ENCODE results near the gene UXT. TPM values are rescaled to one million over a fixed set of nuclear protein-coding genes. Genes with fewer than 3 reads are reported as not detected.

The UXT gene
- polyA plus RNA-seq, 3 donors, result 134 to 213 (median 174) TPM

- Mint-ChIP-seq H3K27ac (peak overlapping the region in 1 of 7 donors; percentile 85), H3K36me3 (peaks cover 13 to 19% of the 10 kb centered on the region in 2 donors), H3K9me3 (peaks cover 0 to 4% (median 0%) of the 10 kb centered on the region in 7 donors), H3K4me3 (peak overlapping the region; percentile 16 to 64), H3K4me1 (peaks cover 47% of the 10 kb centered on the region), H3K27me3 (ENCODE audit: low read depth in 3 of 3) (peaks cover 0 to 4% (median 0%) of the 10 kb centered on the region in 3 donors)
- peak overlapping the region; percentile 74 for H3K9ac ChIP-seq (ENCODE audit: insufficient read depth, low read length, poor library complexity, severe bottlenecking)
- WGBS (ENCODE audit: insufficient coverage), result 0% methylated on average over 1 of the region's 4 CpGs
- peak; percentile 81 to 91 (median 84) for DNase-seq
- peaks cover 7% of the 10 kb centered on the region for H4K20me1 ChIP-seq (ENCODE audit: insufficient read depth, low read length)
- no peaks in the 10 kb centered on the region for H3K9me3 ChIP-seq (replicated peaks in 1 of 2; ENCODE audit: control insufficient read depth in 1 of 2, insufficient read depth in 1 of 2, low read length in 2 of 2)
- TF ChIP-seq CTCF (IDR thresholded peaks at IDR 0.05), result no peak
- peaks cover 6 to 7% of the 10 kb centered on the region in 2 donors for H3K36me3 ChIP-seq (replicated peaks in 1 of 2; ENCODE audit: control insufficient read depth in 1 of 2, insufficient read depth in 2 of 2, low read length in 2 of 2)
- H3K27me3 ChIP-seq (ENCODE audit: control insufficient read depth in 2 of 2, insufficient read depth in 2 of 2, low read length in 2 of 2), result no peaks in the 10 kb centered on the region
- intact Hi-C loops (cut with micrococcal nuclease), result loop anchor here (5.0 kb wide), 2 partner anchors 50 to 55 kb away; partner anchors contain the start of gene TIMP1 (in 1 of the 2)
- H3K27ac ChIP-seq (ENCODE audit: low read depth in 1 of 2, low read length in 2 of 2), result peak overlapping the region; percentile 91 to 96
- H3K79me2 ChIP-seq (ENCODE audit: insufficient read depth, low read length), result peaks cover 35% of the 10 kb centered on the region
- no peak overlapping the region for H2AFZ ChIP-seq (ENCODE audit: insufficient read depth, low read depth, low read length, poor library complexity, severe bottlenecking)
- H3K4me1 ChIP-seq (ENCODE audit: control insufficient read depth in 1 of 2, insufficient read depth in 2 of 2, low read length in 2 of 2), result peaks cover 87 to 90% of the 10 kb centered on the region in 2 donors
- H3K4me2 ChIP-seq (replicated peaks; ENCODE audit: extremely low read depth, low read length, poor library complexity, severe bottlenecking), result peak overlapping the region; percentile 31
- peak overlapping the region in 1 of 3 experiments; percentile 41 for H3K4me3 ChIP-seq (replicated peaks in 1 of 3; ENCODE audit: low read depth in 2 of 3, low read length in 3 of 3)
These were observed 26.3 kb downstream of the UXT start for GRCh38 chrX:47632666-47633065.

GRCh38 chrX:47631676-47632075 lies 27.3 kb downstream of the UXT start:
- peaks cover 16 to 17% of the 10 kb centered on the region in 2 donors for H3K36me3 ChIP-seq (replicated peaks in 1 of 2; ENCODE audit: control insufficient read depth in 1 of 2, insufficient read depth in 2 of 2, low read length in 2 of 2)
- H3K9me3 ChIP-seq (replicated peaks in 1 of 2; ENCODE audit: control insufficient read depth in 1 of 2, insufficient read depth in 1 of 2, low read length in 2 of 2), result no peaks in the 10 kb centered on the region
- H3K27me3 Mint-ChIP-seq (ENCODE audit: low read depth in 3 of 3), result peaks cover 0 to 5% (median 0%) of the 10 kb centered on the region in 3 donors
- peaks cover 40% of the 10 kb centered on the region for H3K79me2 ChIP-seq (ENCODE audit: insufficient read depth, low read length)
- peaks cover 48% of the 10 kb centered on the region for H3K4me1 Mint-ChIP-seq
- H2AFZ ChIP-seq (ENCODE audit: insufficient read depth, low read depth, low read length, poor library complexity, severe bottlenecking), result no peak overlapping the region
- H3K27ac Mint-ChIP-seq, result peak overlapping the region in 3 of 7 donors; percentile 77 to 96 (median 87)
- no peak for TF ChIP-seq CTCF (IDR thresholded peaks at IDR 0.05)
- H3K27ac ChIP-seq (ENCODE audit: low read depth in 1 of 2, low read length in 2 of 2), result peak overlapping the region; percentile 91 to 96
- intact Hi-C loops (cut with micrococcal nuclease), result loop anchor here (5.0 kb wide), 2 partner anchors 49 to 54 kb away; partner anchors contain the start of gene TIMP1 (in 1 of the 2)
- H3K4me2 ChIP-seq (replicated peaks; ENCODE audit: extremely low read depth, low read length, poor library complexity, severe bottlenecking), result no peak overlapping the region
- peaks cover 20 to 26% of the 10 kb centered on the region in 2 donors for H3K36me3 Mint-ChIP-seq
- H4K20me1 ChIP-seq (ENCODE audit: insufficient read depth, low read length), result peaks cover 17% of the 10 kb centered on the region
- peaks cover 0 to 3% (median 0%) of the 10 kb centered on the region in 7 donors for H3K9me3 Mint-ChIP-seq
- H3K9ac ChIP-seq (ENCODE audit: insufficient read depth, low read length, poor library complexity, severe bottlenecking), result no peak overlapping the region
- no peaks in the 10 kb centered on the region for H3K27me3 ChIP-seq (ENCODE audit: control insufficient read depth in 2 of 2, insufficient read depth in 2 of 2, low read length in 2 of 2)
- peak overlapping the region; percentile 12 to 39 for H3K4me3 Mint-ChIP-seq
- WGBS (ENCODE audit: insufficient coverage), result no CpG with 5 or more reads among the region's 5 CpGs
- no peak for DNase-seq
- H3K4me3 ChIP-seq (replicated peaks in 1 of 3; ENCODE audit: low read depth in 2 of 3, low read length in 3 of 3), result no peak overlapping the region
- peaks cover 89 to 92% of the 10 kb centered on the region in 2 donors for H3K4me1 ChIP-seq (ENCODE audit: control insufficient read depth in 1 of 2, insufficient read depth in 2 of 2, low read length in 2 of 2)

Data from CD14-positive monocyte (primary cell).